Activated CD8-positive, alpha-beta memory T cell treated with anti-CD3 and anti-CD28 coated beads, Interleukin-2, amount 50 U/mL, for 24 hours (primary cell): ENCODE data around the gene CFD.

ENCODE experiments used
- DNase-seq: peaks from one replicate; pipeline ENCODE4 v3.0.0-alpha.2; 2020; ENCODE audit errors: extremely low read depth

The CFD gene

DNA sequence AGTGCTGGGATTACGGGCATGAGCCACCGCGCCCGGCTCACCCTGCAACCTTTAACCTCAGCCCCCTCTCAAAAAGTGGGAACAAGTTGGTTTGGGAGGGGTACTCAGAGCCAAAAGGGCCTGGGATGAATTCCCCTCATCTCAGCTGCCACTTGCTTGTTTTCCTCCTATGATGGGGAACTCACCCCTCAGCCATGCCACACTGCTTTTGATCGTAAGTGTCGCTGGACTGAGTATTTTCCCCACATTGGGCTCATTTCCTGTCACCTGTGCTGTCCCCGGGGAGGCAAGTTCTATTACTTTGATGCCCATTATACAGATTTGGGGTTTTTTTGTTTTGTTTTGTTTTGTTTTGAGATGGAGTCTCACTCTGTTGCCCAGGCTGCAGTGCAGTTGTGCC, 47.0 kb downstream of the CFD start:
- DNase-seq: no peak

DNA sequence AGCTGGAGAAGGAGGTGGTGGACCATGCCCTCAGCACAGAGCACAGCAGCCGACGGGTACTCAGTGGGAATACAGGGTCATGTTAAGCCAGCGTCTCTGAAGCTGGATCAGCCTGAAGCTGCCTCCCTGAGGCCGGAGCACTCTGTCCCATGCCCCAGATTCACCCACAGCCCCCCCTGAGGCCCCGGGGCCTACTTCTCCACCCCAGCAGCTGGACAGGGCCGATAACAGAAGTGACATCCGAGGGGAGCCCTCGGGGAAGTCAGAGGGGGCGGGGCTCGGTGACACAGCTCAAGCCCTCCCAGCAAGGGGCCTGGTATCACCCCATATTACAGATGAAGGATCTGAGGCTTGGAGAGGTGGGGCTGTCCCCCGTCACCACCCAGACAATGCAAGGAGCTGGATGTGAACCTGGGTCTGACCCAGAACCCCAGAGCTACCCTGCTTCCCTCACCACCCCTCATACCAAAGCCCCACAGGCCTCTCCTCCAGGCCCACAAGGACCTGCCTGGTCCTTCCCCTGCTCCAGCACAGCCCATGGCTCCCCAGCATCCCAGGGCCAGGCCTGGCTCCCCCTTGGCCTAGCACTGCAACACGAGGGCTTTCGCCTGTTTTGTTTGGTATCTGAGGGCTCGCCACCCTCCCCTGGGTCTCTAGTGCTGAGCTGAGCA, 47.9 kb downstream of the CFD start:
- DNase-seq: no peak

DNA sequence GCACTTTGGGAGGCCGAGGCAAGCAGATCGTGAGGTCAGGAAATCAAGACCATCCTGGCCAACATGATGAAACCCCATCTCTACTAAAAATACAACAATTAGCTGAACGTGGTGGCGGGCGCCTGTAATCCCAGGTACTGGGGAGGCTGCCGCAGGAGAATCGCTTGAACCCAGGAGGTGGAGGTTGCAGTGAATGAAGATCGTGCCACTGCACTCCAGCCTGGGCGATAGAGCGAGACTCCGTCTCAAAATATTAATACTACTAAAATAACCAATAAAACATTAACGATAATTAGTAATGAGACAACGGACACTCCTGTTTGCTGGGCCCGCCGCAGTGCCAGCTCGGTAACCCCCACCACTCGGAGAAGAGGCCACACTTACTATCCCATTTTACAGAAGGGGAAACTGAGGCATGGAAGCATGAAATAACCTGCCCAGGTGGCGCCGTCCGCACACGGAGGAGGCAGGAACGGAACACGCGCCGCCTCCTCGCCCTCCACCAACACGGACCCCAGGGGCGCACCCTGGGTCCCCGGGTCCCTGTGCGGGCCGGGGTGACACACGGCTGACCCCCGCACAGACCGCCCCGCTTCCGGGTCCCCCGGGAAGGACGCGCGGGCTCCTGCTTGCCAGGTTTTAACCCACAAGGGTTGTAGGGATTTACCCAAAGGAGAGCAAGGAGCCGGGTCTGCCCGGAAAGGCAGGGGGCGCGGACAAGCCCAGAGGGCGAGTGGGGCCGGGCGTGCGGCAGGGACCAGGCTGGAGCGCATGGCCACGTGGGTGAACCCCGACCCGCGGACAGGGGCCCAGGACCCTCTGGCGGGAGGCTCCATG, 52.0 kb downstream of the CFD start:
- DNase-seq: no peak

DNA sequence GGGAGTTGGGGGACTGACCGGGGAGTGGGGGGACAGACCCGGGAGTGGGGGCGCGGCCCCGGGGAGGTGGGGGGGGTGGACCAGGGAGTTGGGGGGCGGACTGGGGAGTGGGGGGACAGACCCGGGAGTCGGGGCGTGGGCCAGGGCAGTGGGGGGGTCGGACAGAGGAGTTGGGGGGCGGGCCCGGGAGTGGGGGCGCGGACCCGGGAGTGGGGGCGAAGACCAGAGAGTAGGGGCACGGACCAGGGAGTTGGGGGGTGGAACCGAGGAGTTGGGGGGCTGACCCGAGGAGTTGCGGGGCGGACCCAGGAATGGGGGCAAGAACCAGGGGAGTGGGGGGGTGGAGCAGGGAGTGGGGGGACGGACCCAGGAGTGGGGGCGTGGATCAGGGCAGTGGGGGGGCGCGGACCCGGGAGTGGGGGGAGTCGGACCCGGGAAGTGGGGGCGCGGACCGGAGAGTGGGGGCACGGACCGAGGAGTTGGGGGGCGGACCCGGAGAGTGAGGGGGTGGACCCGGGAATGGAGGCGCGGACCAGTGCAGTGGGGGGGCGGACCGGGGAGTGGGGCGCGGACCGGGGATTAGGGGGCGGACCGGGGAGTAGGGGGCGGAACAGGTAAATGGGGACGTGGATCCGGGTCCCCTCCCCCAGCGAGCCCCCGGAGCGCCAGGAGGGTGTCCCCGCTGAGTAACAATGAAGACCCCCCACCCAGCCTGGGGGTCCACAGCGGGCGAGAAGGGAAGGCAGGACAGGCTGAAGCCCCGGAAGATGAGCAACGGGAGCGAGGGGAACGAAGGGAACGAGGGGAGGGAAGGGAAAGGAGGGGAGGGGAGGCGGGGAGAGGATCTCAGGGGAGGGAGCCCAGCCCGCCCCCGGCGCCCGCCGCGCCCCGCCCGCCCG, 53.0 kb downstream of the CFD start:
- DNase-seq: no peak
